Fibroblast of skin of left quadriceps (primary cell): Measurements from ENCODE around the gene LRRC75A.
"Not testable (repeated sequence)": the region's sequence is repeated elsewhere in the genome, so short reads cannot be mapped to it uniquely, and the experiment has no call there.

Experiments used
- DNase-seq, 2 experiments: peaks; one replicate each; pipeline ENCODE4 v3.0.0-alpha.2; 2013; ENCODE audit warnings: low read depth in 2 of 2

The LRRC75A gene, protein sequence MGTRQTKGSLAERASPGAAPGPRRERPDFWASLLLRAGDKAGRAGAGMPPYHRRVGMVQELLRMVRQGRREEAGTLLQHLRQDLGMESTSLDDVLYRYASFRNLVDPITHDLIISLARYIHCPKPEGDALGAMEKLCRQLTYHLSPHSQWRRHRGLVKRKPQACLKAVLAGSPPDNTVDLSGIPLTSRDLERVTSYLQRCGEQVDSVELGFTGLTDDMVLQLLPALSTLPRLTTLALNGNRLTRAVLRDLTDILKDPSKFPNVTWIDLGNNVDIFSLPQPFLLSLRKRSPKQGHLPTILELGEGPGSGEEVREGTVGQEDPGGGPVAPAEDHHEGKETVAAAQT

DNA sequence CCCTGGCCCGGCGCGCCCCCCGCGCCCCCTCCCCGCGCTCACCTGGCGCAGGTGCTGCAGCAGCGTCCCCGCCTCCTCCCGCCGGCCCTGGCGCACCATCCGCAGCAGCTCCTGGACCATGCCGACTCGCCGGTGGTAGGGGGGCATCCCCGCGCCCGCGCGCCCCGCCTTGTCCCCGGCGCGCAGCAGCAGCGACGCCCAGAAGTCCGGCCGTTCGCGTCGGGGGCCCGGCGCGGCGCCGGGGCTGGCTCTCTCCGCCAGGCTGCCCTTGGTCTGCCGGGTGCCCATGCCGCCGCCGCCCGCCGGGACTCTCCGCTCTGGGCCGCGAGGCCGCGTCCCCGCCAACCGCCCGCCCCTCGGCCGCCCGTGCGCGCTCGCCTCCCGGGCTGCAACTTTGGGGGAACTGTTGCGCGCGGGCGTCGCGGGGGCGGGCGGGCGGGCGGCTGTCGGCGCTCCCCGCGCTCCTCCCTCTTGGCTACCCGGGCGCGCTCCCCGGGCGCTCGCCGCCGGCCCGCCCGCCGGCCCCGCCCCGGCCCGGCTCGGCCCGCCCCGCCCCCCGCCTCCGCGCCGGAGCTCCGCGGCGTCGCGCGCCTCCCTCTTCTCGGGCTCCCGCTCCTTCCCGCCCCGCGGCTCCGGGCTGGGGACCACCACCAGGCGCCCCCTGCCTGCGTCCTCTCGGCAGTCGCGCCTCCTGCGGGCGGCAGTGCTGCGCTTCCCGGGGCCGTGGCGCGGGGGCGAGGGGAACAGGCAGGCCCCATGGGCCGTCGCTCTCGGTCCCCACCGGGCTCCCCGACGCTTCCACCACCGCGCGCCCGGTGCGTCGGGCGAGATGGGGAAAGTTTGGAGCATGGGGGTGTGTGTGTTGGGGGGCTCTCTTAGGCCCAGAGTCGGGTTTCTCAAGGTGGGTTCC is at the start of gene LRRC75A:
LRRC75A (minus strand) TSS at position 491 of the 910 bp plus-strand sequence; CDS start at position 288, 203 bp downstream.
- DNase-seq = no peak

DNA sequence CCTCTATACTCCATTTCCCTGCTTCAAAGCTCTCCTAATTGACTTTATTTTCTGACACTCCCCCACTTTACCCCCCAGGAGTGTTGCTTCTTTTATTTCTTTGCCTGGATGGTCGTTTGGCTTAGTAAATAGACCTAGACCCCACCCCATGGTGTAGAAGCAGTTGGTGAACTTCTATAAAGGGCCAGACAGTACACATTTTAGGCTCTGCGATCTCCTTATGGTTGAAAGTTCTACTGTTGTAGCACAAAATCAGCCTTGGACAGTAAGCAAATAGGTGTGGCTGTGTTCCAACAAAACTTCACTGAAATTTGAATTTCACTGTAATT is 45.1 kb upstream of the LRRC75A start:
- DNase-seq = no peak

DNA sequence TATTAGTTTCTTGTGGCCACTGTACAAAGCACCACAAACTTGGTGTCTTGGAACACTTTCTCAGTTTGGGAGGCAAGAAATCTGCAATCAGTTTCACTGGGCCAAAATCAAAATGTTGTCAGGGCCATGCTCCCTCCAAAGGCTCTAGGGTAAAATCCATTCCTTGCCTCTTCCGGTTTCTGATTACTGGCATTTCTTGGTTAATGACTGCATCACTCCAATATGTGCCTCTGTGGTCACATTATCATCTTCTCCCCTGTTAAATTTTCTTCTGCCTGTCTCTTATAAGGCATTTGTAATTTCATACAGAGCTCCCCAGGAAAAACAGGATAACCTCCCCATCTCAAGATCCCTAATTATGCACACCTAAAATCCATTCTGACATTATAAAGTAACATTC is 42.2 kb upstream of the LRRC75A start:
- DNase-seq = no peak

DNA sequence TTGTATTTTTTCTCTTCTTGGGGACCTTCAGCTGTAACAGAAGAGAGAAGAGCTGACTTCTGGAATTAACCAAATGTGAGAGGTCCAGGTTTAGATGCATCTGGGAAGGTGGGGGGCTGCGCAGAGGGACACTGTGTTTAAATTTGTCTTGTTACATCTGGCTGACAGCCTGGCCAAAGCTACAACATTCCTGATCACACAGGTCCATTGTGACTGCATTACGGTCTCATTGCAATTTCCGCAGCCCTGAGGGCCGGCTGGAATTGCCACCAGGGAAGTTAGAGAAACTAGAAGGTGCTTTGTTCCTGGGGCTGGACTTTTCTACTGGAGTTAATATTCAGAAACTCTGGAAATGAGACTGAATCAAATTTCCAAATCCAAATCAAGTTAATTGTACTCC is 37.9 kb upstream of the LRRC75A start:
- DNase-seq = no peak

DNA sequence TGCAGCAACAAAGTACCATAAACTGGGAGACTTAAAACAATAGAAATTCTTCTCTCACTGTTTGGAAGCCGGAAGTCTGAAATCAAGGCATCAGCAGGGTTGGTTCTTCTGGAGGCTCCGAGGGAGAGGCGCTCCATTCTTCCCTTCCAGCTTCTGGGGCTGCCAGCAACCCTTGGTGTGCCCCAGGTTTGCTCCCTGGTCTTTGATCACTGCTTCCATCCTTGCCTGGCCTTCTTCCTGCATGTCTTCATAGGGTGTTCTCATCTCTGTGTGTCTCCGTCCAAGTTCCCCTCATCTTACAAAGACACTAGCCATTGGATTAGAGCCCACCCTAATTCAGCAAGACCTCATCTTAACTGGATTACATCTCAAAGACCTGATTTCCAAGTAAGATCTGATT is 35.3 kb upstream of the LRRC75A start:
- DNase-seq = no peak

DNA sequence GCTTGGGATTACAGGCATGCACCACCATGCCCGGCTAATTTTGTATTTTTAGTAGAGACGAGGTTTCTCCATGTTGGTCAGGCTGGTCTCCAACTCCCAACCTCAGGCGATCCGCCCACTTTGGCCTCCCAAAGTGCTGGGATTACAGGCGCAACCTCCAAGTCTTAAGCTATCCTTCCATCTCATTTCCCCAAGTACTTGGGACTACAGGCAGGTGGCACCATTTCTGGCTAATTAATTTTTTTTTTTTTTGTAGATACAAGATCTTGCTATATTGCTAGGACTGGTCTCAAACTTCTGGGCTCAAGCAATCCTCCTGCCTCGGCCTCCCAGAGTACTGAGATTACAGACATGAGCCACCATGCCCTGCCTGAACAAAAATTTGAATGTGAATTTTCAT is 33.6 kb upstream of the LRRC75A start:
- DNase-seq = not testable (repeated sequence)

DNA sequence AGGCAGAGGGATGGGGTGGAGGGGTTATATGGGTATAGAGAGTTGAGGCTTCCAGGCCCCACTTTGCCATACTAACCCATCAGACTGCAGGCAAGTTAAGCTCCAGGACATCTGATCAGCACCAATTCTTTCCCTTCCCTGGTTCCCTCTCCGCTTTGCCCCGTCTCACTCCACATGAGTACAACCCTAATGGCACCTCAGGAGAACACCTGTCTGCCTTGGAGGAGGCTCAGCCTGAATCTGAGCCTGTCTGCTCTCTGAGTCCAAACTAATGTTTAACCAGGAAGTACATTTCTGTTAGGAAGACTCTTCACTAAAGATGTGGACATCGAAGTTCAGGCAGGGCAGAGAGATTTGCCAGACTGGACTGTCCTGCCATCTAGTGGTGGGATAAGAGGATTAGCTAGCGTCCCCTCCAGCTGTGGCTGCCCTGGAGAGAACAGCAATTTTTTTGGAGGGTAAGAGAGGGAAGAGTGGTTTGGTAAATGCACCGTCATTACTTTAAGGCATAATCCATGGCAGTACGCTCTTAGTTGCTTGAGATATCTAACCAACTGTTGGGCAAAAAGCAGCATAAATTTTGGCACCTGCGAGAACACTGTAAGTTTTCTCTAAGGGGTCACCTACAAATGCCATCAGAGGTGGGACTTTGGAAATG is 29.2 kb upstream of the LRRC75A start:
- DNase-seq = peak; percentile 72 to 73

DNA sequence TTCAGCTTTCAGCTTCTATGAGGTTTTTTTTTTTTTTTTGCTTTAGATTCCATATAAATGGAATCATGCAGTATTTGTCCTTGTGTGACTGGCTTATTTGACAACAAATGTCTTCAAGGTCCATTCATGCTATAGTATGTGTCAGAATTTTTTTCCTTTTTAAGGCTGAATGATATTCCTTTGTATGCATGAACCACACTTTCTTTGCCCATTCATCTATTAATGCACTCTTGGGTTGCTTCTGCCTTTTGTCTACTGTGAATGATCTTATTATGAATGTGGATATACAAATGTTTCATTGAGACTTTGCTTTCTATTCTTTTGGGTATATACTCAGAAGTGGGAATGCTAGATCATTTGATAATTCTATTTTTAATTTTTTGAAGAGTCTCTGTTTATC is 27.0 kb upstream of the LRRC75A start:
- no peak for DNase-seq

DNA sequence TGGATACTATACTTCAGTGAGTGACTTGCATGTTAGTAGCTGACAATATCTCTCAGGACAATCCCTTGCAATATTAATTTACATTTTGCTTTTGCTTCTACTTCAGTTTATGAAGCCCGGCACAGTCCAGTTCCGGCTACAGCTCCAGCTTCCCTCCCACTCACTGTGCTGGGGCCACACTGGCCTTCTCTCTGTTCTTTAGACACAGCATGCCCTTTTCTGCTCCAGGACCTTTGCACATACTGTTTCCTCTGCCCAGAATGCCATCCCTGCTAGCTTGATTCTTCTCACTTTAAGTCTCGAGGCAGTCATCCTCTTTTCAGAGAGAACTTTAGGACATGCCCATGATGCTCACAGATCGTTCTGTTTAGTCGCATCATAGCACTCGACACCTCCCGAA is 25.5 kb upstream of the LRRC75A start:
- no peak for DNase-seq

DNA sequence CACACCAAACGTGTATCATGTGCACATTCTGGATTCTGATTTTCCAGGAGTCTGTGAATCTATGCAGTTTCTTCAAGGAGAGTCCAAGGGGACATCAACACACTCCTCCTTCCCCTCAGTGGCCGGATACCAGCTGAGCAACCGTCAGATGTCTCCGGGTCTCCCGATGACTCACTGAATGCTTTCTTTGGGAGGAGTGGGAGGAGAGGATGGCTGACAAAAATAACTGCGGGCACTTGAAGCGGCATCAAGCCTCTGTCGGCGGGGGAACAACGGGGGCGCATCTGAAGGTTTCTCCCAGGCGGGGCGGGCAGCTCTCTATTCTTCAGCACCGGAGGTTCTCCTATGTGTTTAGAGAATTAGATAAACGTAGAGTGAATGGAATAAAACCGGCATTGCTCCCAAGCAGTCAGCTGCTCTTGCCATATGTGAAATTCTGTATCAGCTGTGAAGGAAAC is 24.6 kb upstream of the LRRC75A start:
- DNase-seq = peak; percentile 17 to 24

DNA sequence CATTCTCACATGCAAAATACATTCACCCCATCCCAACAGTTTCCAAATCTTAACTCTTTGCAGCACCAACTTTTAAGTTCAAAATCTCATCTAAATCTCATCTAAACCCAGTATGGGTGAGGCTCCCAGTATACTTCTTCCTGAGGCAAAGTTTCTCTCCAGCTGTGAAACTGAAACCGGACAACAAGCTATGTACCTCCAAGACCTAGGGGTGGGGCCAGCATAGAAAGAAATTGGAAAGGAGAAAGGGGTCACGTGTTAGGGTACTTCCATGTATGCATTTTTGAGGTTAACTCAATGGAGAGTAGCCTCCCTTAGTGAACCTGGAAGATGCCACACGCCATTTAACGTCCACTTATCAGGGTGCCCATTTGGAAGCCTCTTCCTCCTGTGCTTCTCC is 23.9 kb upstream of the LRRC75A start:
- no peak for DNase-seq

DNA sequence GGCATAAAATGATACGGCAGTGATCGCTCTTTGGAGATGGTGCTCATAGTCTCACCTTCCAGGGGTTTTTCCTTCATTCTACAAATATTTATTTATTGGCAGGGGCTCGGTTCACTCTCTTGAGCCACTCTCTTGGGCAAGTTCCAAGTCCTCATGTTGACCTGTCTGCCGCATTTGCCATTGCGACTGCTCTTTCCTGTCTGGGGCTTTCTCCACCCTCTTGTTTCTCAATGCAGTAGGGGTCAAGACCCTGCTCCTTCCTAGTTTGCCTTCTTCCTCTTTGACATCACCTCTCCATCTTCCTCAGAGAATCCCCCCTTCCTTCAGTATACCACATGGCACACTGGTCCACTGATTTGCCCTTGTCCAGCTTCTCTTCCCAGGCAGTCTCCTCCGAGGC is 21.9 kb upstream of the LRRC75A start:
- DNase-seq = no peak

DNA sequence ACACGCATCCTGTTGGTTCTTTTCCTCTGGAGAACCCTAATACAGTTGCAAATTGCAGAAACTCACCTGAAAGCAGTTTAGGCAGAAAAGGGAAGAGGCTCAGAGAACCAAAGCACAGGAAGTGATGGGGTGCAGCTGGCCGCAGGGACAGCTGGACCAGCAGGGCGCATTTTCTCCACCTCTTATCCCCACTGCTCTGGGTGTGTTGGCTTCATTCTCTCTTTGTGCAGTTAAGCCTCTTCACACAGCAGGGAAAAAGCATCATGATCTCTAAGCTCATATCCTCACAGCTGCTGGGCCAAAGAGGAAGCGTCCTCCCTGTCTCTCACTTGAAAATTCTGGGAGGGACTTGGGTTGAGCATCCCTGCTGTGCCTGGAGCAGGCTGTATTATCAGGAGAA is 20.0 kb upstream of the LRRC75A start:
- DNase-seq = no peak

DNA sequence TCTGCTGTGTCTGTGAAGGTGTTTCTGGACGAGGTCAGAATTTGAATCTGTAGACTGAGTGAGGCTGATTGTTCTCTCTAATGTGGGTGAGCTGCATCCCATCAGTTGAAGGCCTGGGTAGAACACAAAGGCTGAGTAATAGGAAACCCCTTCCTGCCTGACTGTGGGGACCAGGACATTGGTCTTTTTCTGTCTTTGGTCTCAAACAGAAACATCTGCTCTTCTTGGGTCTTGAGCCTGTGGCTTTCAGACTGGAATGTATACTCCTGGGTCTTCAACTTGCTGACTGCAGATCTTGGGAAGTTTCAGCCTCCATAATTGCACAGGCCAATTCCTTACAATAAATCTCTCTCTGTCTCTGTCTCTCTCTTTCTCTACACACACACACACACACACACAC is 19.6 kb upstream of the LRRC75A start:
- DNase-seq = no peak

DNA sequence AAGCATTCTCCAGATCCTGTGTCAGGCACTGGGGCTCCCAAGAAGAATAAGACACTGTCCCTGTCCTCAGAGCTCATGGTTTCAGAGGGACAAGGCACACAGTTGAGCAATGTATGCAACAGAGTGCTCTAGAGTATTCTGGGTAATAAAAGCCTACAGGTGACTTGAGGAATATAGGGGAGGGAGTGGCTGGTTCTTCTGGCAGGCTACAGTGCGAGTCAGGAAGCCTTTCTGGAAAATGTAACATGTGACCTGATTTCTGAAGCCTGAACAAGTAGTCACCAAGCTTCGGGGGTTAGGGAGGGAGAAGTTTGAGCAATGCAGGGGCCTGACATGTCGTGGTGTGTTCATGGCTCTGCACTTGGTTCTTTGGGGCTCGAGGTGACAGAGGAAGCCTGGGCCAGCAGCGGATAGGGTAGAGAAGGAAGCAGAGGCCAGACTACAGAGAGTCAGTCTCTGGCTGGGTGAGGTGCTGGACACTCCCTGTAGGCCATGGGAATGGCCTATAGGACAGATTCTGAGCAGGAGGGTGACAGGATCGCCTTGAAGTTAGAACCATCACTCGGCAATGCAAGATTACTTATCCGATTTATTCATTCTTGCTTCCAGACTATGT is 16.0 kb upstream of the LRRC75A start:
- DNase-seq = no peak

DNA sequence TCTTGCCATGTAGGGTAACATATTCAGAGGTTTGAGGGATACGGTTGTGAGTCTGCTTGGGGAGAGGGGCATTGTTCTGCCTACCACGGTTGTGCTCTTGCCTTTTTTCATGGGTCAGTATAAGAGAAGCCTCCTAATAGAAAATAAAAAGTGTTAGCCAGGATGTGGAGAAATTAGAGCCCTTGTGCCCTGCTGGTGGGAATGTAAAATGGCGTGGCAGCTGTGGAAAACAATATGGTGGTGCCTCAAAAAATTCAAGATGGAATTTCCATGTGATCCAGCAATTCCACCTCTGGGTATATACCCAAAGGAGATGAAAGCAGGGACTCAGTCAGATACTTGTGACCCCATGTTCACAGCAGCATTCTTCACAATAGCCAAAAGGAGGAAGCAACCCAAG is 14.2 kb upstream of the LRRC75A start:
- DNase-seq = no peak

DNA sequence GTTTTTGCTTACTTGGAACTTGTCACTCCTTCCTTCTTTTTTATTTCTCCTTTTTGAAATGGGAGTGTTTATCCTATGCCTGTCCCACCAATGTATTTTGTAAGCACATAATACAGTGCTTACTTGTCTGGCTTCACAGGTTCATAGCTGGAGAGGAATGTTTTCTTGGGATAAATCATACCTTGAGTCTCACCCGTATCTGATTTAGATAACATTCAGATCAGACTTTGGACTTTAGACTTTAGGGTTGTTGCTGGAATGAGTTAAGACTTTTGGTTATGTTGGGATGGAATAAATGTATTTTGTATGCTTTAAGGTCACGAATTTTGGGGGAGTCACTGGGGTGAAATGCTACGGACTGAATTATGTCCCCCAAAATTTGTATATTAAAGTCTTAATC is 13.0 kb upstream of the LRRC75A start:
- no peak for DNase-seq

DNA sequence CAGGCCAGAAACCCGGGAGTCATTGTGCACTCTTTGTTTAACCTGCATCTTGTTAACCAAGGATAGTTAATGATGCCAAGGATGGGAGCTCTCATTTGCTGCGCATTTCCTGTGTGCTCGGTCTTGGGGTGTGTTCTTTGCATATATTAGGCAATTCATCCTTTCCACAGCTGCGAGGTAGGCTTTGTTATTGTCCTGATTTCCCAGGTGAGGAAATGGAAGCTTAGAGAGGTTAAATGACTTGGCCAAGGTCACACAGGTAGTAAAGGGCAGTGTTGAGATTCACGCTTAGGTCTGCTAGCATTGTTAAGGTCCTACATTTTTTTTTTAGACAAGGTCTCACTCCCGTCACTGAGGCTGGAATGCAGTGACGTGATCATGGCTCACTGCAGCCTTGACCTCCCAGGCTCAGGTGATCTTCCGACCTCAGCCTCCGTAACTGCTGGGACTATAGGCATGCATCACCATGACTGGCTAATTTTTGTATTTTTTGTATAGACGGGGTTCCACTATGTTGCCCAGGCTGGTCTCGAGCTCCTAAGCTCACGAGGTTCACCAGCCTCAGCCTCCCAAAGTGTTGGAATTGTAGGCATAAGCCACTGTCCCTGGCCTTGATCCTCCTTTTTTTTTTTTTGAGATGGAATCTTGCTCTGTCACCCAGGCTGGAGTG is 5.0 kb upstream of the LRRC75A start:
- no peak for DNase-seq

DNA sequence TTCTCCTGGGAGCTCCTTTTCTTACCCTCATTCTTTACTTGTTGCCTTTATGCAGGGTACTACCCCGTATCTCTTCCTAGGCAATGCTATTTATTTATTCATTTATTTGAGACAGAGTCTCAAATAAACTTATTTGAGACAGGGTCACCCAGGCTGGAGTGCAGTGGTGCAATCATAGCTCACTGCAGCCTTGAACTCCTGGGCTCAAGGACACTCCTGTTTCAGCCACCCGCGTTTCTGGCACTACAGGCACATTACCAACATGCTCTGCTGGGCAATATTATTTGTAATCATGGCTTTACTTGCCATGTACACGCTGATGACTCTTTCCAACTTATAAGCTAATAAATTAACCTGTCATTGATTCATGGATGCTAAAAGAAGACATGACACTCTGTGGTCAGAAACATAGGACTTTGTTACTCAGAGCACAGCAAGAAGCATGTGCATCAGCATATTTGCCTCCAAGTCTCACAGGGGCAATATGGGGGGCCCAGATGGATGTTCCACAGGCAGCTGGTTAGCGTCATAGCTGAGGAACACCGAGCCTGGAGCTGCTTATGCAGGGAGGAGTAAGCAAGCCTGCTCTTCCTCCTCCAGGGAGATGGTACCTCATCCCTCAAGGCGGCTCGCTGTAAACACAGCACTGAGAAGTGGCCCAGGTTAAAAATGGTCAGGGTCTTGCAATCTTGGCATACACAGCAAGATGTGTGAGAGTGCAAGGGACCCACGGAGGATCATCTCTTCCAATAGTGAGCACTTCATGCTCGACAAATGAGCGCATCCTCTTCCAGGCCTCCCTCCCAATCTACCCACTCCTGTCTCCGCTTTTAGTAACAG is 4.2 kb upstream of the LRRC75A start:
- no peak for DNase-seq

DNA sequence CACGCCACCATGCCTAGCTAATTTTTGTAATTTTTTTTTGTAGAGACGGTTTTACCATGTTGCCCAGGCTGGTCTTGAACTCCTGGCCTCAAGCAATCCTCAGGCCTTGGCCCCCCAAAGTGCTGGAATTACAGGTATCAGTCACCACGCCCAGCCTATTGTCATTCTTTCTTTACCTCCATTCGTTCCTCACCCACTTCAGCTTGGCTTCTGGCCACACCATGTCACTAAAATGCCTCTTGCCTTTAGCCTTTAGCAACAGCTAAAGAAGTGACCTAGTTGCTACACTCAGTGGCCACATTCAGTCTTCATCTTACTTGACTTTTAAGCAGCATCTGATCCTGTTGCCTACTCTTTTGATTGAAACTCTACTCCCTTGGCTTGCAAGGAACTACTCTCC is 3.6 kb upstream of the LRRC75A start:
- no peak for DNase-seq

DNA sequence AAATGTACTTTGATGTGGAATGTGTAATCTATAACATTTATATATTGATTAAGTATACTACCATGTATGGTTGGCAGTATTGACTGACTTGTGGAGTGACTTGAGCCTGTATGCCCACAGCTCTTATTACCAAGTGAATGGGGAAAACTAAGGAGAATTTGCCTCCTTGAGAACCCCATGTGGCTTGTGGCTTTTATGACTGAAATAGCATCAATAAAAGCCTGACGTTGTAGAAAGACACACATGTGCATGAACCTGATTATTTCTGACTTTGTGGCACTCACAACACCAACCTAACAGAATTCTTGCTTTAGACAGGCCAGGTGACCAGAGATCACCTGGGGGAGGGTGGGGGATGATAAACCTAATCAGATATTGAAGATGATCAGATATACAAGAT is 2.1 kb upstream of the LRRC75A start:
- DNase-seq = no peak
